Measurements from ENCODE around the gene CYFIP1.

CYFIP1 gene

GRCh38 chr15:22939051-22939450 lies 41.1 kb downstream of the CYFIP1 start:
- Histone ChIP-seq H3K27me3 (ENCODE audit: insufficient read depth, poor library complexity, severe bottlenecking) (no peaks in the 10 kb centered on the region), H3K4me3 (replicated peaks; ENCODE audit: insufficient read depth, low read length) (no peak overlapping the region), H3K27ac (replicated peaks) (no peak overlapping the region)
- TF ChIP-seq POLR2AphosphoS5 (IDR thresholded peaks at IDR 0.05; ENCODE audit: low read depth) (no peak), CTCF (IDR thresholded peaks at IDR 0.05; ENCODE audit: insufficient read depth, low read length) (no peak), GABPA (IDR thresholded peaks at IDR 0.05; ENCODE audit: low read depth) (no peak), SPI1 (IDR thresholded peaks at IDR 0.05; ENCODE audit: borderline replicate concordance, low read depth) (no peak), REST (IDR thresholded peaks at IDR 0.05; ENCODE audit: insufficient replicate concordance, low read depth) (no peak)
- DNase-seq (ENCODE audit: low read depth in 1 of 2, low spot score in 1 of 2): no peak

GRCh38 chr15:22936577-22937472 lies 43.3 kb downstream of the CYFIP1 start:
- Histone ChIP-seq H3K27ac (replicated peaks) (no peak overlapping the region), H3K27me3 (ENCODE audit: insufficient read depth, poor library complexity, severe bottlenecking) (no peaks in the 10 kb centered on the region), H3K4me3 (replicated peaks; ENCODE audit: insufficient read depth, low read length) (no peak overlapping the region)
- DNase-seq (ENCODE audit: low read depth in 1 of 2, low spot score in 1 of 2): no peak
- no peak for TF ChIP-seq GABPA (IDR thresholded peaks at IDR 0.05; ENCODE audit: low read depth)
- TF ChIP-seq REST (IDR thresholded peaks at IDR 0.05; ENCODE audit: insufficient replicate concordance, low read depth): no peak
- TF ChIP-seq SPI1 (IDR thresholded peaks at IDR 0.05; ENCODE audit: borderline replicate concordance, low read depth): no peak
- TF ChIP-seq CTCF (IDR thresholded peaks at IDR 0.05; ENCODE audit: insufficient read depth, low read length): no peak
- no peak for TF ChIP-seq POLR2AphosphoS5 (IDR thresholded peaks at IDR 0.05; ENCODE audit: low read depth)

GRCh38 chr15:22933641-22934061 lies 46.5 kb downstream of the CYFIP1 start:
- Histone ChIP-seq H3K4me3 (replicated peaks; ENCODE audit: insufficient read depth, low read length) (no peak overlapping the region), H3K27ac (replicated peaks) (no peak overlapping the region), H3K27me3 (ENCODE audit: insufficient read depth, poor library complexity, severe bottlenecking) (no peaks in the 10 kb centered on the region)
- no peak for TF ChIP-seq POLR2AphosphoS5 (IDR thresholded peaks at IDR 0.05; ENCODE audit: low read depth)
- no peak for TF ChIP-seq CTCF (IDR thresholded peaks at IDR 0.05; ENCODE audit: insufficient read depth, low read length)
- TF ChIP-seq SPI1 (IDR thresholded peaks at IDR 0.05; ENCODE audit: borderline replicate concordance, low read depth): no peak
- TF ChIP-seq GABPA (IDR thresholded peaks at IDR 0.05; ENCODE audit: low read depth): no peak
- TF ChIP-seq REST (IDR thresholded peaks at IDR 0.05; ENCODE audit: insufficient replicate concordance, low read depth): no peak
- no peak for DNase-seq (ENCODE audit: low read depth in 1 of 2, low spot score in 1 of 2)

All from HL-60 (cell line).